ENCODE results near the gene EEF1G. TPM values are rescaled to one million over a fixed set of nuclear protein-coding genes. Genes with fewer than 3 reads are reported as not detected.

EEF1G gene
- total RNA-seq, 4 donors from 2014 or later, result 1,068 to 1,537 (median 1,375) TPM

DNA sequence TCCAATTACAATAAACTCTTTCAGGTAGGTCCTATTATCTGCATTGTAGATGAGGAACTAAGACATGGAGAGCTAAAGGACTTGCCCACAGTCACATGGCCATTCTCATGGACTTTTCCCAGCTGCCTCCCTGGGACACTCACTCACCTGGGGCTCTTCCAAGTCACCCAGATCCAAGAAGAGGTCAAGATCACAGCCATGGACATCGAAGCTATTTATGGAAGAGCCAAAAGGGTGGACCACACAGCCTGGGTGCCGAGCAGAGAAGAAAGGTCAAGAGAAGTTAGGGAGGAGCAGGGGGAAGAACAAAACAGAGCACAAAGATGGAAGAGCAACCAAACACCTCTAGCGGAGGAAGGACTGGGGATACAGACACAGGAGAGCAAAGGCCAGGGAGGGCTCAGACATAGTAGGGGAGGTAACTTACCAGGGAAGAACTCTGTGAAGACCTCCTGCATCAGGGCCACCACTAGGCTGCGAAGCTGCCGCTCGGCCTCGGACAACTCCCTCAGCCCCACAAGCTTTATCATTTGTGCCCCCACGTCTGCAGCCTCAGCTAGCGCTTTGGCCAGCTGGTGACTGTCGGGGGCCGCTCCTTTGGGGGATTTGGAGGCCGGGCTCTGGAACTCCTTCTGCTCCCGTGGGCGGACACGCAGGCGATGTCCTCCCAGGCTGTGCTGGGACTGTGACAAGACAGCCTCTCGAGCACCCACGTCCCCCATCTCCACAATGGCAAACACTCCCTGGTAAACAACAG lies 7.4 kb upstream of the EEF1G start:
- intact Hi-C loops (cut with DNase I), result no loop called here
- no peak overlapping the region for H3K27ac ChIP-seq (replicated peaks in 1 of 4)
- H3K4me3 ChIP-seq, result no peak overlapping the region
- DNase-seq (ENCODE audit: extremely low spot score), result no peak
- no peaks in the 10 kb centered on the region for H3K9me3 ChIP-seq
- 86% methylated on average over 9 of the region's 18 CpGs for WGBS
- TF ChIP-seq EP300 (IDR thresholded peaks at IDR 0.05) (no peak), POLR2A (IDR thresholded peaks at IDR 0.05; ENCODE audit: low read depth) (no peak), POLR2AphosphoS5 (IDR thresholded peaks at IDR 0.05) (no peak)
- TF ChIP-seq, protein P1, sequence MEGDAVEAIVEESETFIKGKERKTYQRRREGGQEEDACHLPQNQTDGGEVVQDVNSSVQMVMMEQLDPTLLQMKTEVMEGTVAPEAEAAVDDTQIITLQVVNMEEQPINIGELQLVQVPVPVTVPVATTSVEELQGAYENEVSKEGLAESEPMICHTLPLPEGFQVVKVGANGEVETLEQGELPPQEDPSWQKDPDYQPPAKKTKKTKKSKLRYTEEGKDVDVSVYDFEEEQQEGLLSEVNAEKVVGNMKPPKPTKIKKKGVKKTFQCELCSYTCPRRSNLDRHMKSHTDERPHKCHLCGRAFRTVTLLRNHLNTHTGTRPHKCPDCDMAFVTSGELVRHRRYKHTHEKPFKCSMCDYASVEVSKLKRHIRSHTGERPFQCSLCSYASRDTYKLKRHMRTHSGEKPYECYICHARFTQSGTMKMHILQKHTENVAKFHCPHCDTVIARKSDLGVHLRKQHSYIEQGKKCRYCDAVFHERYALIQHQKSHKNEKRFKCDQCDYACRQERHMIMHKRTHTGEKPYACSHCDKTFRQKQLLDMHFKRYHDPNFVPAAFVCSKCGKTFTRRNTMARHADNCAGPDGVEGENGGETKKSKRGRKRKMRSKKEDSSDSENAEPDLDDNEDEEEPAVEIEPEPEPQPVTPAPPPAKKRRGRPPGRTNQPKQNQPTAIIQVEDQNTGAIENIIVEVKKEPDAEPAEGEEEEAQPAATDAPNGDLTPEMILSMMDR (IDR thresholded peaks at IDR 0.05), result no peak
- no peaks in the 10 kb centered on the region for H3K27me3 ChIP-seq
- H3K4me1 ChIP-seq, result peaks cover 4 to 9% (median 7%) of the 10 kb centered on the region in 4 donors
- H3K36me3 ChIP-seq, result peaks cover 27 to 91% (median 64%) of the 10 kb centered on the region in 4 donors

- no peak for DNase-seq (ENCODE audit: extremely low spot score)
- no peak for TF ChIP-seq POLR2AphosphoS5 (IDR thresholded peaks at IDR 0.05)
- no peak for TF ChIP-seq POLR2A (IDR thresholded peaks at IDR 0.05; ENCODE audit: low read depth)
- no peak for TF ChIP-seq EP300 (IDR thresholded peaks at IDR 0.05)
- TF ChIP-seq, protein P1 (IDR thresholded peaks at IDR 0.05), result no peak
- no peaks in the 10 kb centered on the region for H3K27me3 ChIP-seq
- H3K9me3 ChIP-seq, result no peaks in the 10 kb centered on the region
- WGBS, result 88% methylated on average over 2 of the region's 2 CpGs
- H3K36me3 ChIP-seq, result peaks cover 20 to 79% (median 59%) of the 10 kb centered on the region in 4 donors
- no peak overlapping the region for H3K27ac ChIP-seq (replicated peaks in 1 of 4)
- intact Hi-C loops (cut with DNase I), result no loop called here
- peaks cover 23 to 28% (median 26%) of the 10 kb centered on the region in 4 donors for H3K4me1 ChIP-seq
- H3K4me3 ChIP-seq, result no peak overlapping the region
Observed at GRCh38 chr11:62579252-62579651, 5.6 kb upstream of the EEF1G start.

DNA sequence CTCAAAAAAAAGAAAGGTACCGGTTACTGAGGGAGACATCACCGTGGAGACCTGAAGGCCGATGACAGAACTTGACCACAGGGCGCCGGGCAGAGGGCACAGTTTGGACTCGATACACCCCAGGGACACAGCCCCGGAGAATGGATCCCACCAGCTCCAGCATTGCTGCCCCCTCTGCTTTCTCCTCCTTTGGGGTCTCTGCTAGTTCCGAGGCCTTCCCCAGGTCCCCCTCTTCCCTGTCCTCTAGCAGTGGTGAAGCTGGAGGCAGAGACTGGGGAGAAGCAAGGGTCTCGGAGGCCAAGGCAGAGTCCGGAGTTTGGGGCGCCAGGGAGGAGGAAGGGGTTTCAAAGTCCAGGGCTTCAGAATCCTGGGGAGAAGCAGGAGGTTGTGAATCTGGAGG lies 4.8 kb upstream of the EEF1G start:
- Histone ChIP-seq H3K9me3 (no peaks in the 10 kb centered on the region), H3K27me3 (no peaks in the 10 kb centered on the region), H3K36me3 (peaks cover 20 to 77% (median 59%) of the 10 kb centered on the region in 4 donors), H3K4me1 (peaks cover 23 to 29% (median 26%) of the 10 kb centered on the region in 4 donors), H3K4me3 (no peak overlapping the region), H3K27ac (replicated peaks in 1 of 4) (peak overlapping the region in 2 of 4 donors; percentile 14 to 44)
- DNase-seq (ENCODE audit: extremely low spot score), result no peak
- intact Hi-C loops (cut with DNase I), result no loop called here
- TF ChIP-seq POLR2A (IDR thresholded peaks at IDR 0.05; ENCODE audit: low read depth) (no peak), EP300 (IDR thresholded peaks at IDR 0.05) (no peak), POLR2AphosphoS5 (IDR thresholded peaks at IDR 0.05) (no peak)
- TF ChIP-seq, protein P1 (IDR thresholded peaks at IDR 0.05), result no peak
- 96% methylated on average over 8 of the region's 11 CpGs for WGBS

- WGBS, result 79% methylated on average over 12 of the region's 12 CpGs
- peak overlapping the region in 1 of 4 donors; percentile 7 for H3K4me3 ChIP-seq
- peaks cover 31 to 42% (median 35%) of the 10 kb centered on the region in 4 donors for H3K4me1 ChIP-seq
- intact Hi-C loops (cut with DNase I), result no loop called here
- peak overlapping the region; percentile 51 to 96 (median 94) for H3K27ac ChIP-seq (replicated peaks in 1 of 4)
- TF ChIP-seq POLR2A (IDR thresholded peaks at IDR 0.05; ENCODE audit: low read depth) (no peak), POLR2AphosphoS5 (IDR thresholded peaks at IDR 0.05) (peak; percentile 62 to 66)
- DNase-seq (ENCODE audit: extremely low spot score), result no peak
- H3K27me3 ChIP-seq, result no peaks in the 10 kb centered on the region
- peaks cover 20 to 69% (median 60%) of the 10 kb centered on the region in 4 donors for H3K36me3 ChIP-seq
- H3K9me3 ChIP-seq, result no peaks in the 10 kb centered on the region
Observed at GRCh38 chr11:62577046-62577714, 3.5 kb upstream of the EEF1G start.

GRCh38 chr11:62575837-62576236 lies 2.1 kb upstream of the EEF1G start:
- 88% methylated on average over 5 of the region's 14 CpGs for WGBS
- intact Hi-C loops (cut with DNase I), result no loop called here
- TF ChIP-seq POLR2A (IDR thresholded peaks at IDR 0.05; ENCODE audit: low read depth), result no peak
- TF ChIP-seq, protein P1 (IDR thresholded peaks at IDR 0.05), result no peak
- TF ChIP-seq POLR2AphosphoS5 (IDR thresholded peaks at IDR 0.05), result no peak
- TF ChIP-seq EP300 (IDR thresholded peaks at IDR 0.05), result no peak
- Histone ChIP-seq H3K4me3 (peak overlapping the region in 3 of 4 donors; percentile 74 to 84 (median 81)), H3K27me3 (no peaks in the 10 kb centered on the region), H3K9me3 (no peaks in the 10 kb centered on the region), H3K4me1 (peaks cover 42 to 55% (median 48%) of the 10 kb centered on the region in 4 donors), H3K36me3 (peaks cover 25 to 69% (median 58%) of the 10 kb centered on the region in 4 donors), H3K27ac (replicated peaks in 1 of 4) (peak overlapping the region; percentile 93 to 96 (median 94))
- no peak for DNase-seq (ENCODE audit: extremely low spot score)
